Spleen (tissue), 7 donors: ENCODE data around the gene MPZL3.

ENCODE experiments used
- CTCF ChIP-seq, 11 experiments: fragments of 200-600 bp in 7 of 11; fragments of 450-650 bp in 4 of 11; sonication (generic) in 4 of 11; IDR thresholded peaks in 8 of 11; conservative IDR thresholded peaks in 3 of 11; 1 replicate in 7 of 11; 2 replicates in 4 of 11; pipeline versions ENCODE4 v1.4.0 to v1.8.0; 2016 to 2021; ENCODE audit warnings: antibody characterized with exemption in 11 of 11, inconsistent platforms in 4 of 11, mild to moderate bottlenecking in 1 of 11
- POLR2AphosphoS5 ChIP-seq, 3 donors: sonication (generic); formaldehyde crosslinking; IDR thresholded peaks; one replicate each; pipeline ENCODE4 v1.5.1; 2017; ENCODE audit warnings: antibody characterized with exemption in 3 of 3
- donor health status: DM: no; HTN: no; CAD: no; lungs with moderate emphysema.
- donor health status: DM: no; HTN: no; CAD: no.
- donor health status: DM: no; HTN: no; CAD: no.

- TF ChIP-seq POLR2AphosphoS5 (IDR thresholded peaks at IDR 0.05), result no peak
- no peak for TF ChIP-seq CTCF (IDR thresholded peaks at IDR 0.05 in 8 of 11, conservative IDR thresholded peaks at IDR 0.05 in 3 of 11)
Observed at GRCh38 chr11:118207079-118207478, 45.1 kb downstream of the MPZL3 start.
